GM12892 (cell line): Measurements from ENCODE around the gene MTSS2.

ENCODE experiments used
- POLR2A ChIP-seq: IDR thresholded peaks from 2 replicates; pipeline ENCODE4 v1.6.1; 2011; ENCODE audit warnings: low read depth, low read length, control low read depth
- POLR2AphosphoS5 ChIP-seq: IDR thresholded peaks from 2 replicates; pipeline ENCODE4 v1.6.1; 2011; ENCODE audit warnings: low read depth, low read length, control low read depth
- TAF1 ChIP-seq: IDR thresholded peaks from 2 replicates; pipeline ENCODE4 v1.6.1; 2011; ENCODE audit warnings: low read depth, mild to moderate bottlenecking, control low read depth, low read length, borderline replicate concordance

- TF ChIP-seq POLR2AphosphoS5, result no peak
- TF ChIP-seq TAF1, result no peak
- no peak for TF ChIP-seq POLR2A
These were observed 40.9 kb downstream of the MTSS2 start for GRCh38 chr16:70644763-70645597.
